ENCODE results near the gene KAZN.

The KAZN gene

DNA sequence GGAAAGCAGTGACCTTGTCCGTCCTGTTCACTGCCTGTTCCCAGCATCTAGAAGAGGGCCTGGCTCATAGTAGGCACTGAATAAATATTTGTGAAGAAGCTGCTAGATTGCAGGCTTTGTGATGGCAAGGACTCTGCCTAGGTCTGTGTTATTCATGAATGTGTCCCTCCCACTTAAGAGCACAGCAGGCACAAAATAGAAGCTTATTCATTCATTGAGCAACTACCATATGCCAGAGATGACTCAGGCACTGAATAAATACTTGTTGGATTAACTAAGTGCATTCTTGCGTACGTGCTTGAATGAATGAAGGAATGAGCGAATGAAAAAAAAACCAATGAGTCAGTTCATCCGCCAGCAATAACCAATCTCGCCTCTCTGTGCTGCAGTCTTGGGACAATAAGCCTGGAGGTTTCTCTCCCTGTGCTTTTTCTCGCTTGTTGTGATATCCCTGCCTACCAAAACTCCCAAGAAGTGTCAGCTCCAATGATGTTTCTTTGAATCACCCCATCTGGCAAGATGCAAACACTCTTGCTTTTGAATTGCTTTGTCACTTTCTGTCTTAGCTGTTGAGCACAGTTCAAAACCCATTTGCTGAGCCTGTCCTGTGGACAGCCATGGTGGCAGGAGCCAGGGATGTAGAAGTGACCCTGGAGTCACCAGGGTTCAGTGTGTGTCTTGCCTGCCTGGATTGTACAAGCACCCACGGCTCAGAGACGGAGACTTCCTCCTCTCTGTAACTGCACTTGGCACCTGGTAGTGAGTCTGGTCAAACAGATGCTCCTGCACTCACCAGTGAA is 143.9 kb downstream of the KAZN start:
- no peak for DNase-seq (ENCODE audit: low read depth)

DNA sequence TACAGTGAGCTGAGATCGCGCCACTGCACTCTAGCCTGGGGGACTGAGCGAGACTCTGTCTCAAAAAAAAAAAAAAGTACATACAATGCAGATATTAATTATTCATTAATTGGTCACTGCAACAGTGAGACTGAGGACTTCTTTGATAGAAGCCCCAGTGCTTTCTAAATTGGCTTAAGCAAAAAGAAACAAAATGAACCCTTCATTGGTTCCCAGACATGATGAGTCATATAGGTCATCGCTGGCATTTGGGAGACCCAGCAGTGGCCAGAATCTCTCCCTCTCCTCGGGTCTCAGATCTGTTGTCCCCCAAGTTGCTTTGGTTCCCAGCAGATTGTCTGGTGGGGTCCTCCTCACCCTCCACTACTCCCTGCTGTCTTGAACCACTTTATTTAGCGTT is 144.9 kb downstream of the KAZN start:
- no peak for DNase-seq (ENCODE audit: low read depth)

DNA sequence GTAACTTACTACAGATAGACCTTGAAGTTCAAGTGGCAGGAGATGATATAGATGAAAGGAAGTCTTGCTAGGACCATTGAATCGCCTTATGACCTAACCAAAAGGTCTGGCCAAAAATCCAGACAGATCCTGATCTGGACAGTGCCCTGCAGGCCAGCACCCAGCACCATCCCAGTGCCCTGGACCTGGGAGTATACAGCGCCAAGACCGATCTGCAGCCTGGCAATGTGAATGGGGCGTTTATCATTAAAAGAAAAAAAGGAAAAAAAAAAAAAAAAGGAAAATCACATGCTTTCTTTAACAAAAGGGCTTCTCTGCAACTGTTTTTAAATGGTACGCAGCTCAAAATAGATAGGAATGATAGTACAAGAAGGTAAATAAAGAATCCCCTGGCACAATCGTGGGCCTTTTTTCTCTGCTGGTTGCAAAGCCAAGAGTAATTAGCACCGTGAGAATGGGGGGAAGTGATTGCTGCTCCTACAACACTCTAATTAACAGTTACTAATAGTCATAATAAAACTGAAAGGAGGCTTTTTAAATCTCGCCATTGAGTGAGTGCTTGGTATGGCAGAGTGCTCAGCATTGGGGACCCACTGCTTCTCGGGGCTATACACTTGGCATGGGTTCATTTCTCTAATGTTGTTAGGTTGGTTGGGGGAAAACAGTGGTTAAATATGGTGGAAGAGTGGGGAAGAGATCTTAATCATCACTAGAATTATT is 146.7 kb downstream of the KAZN start:
- DNase-seq (ENCODE audit: low read depth), result no peak

DNA sequence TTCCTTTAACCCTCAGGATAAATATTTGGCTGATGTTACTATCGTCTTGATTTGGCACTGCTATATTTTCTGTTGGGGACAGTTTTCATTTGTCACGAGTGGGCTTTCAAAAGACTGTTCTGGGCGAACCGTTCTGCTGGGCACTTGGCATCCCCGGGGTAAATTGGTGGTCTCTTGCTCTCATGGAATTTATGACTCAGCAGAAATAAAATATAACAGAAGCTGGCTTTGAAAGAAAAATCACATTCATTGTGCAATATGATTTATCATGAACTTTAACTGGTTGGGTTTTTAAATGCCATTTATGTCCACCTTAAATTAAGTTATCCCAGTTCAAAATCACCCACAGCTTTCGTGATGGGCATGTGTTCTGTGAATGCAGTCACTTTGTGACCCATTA is 147.3 kb downstream of the KAZN start:
- DNase-seq (ENCODE audit: low read depth), result no peak

DNA sequence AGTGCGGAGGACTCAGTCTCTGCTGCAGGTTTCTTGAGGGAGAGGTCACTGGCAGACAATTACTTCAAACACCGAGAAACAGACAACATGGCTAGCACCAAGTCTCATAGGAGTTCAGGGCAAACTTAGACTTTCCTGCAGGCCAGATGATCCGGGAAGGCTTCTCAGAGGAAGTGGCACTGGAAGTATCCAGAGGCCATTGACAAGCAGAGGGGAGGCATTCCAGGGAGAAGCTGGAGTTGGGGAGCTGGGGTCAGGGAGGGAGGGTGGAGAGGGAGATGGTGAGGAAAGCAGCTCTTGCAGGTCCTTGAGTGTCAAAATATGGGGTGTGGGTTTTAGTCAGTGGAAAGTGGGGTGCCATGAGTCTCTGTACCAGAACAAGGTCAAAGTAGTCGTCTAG is 147.9 kb downstream of the KAZN start:
- no peak for DNase-seq (ENCODE audit: low read depth)

DNA sequence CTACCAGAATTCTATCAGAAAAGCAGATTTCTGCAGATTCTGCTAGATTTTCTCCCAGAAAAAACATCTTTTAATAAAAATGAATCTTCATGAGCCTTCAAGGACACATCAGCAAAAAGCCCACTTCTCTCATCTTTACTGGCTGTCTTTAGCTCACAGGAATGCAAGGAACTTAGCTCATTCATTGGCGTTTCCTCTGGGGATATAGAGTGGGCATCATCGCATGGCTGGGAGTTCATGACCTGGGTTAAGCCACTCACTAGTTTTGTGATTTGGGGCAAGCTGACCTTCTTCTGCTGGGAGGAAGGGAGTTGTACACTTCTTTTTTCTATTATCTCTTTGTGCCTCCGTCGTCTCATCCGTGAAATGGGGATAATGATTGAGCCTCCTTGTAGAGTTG is 149.7 kb downstream of the KAZN start:
- DNase-seq (ENCODE audit: low read depth), result no peak

DNA sequence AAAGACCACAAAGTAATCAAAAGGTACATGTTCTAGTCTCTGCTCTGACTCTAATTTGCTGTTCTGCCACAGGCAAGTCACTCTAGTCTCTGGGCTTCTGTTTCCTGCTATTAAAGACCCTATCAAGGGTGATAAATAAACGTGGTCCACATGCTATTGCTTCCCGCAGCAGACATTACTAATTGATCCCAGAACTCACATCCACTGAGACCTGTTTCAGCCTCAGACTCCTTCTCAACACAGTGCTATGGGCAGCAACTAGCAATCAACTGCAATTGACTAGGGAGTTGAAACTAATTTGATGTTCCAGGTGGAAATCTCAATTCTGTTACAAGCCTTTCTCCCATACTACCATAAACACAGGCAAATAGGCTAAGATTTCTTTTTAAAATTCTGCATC is 150.5 kb downstream of the KAZN start:
- DNase-seq (ENCODE audit: low read depth), result no peak

DNA sequence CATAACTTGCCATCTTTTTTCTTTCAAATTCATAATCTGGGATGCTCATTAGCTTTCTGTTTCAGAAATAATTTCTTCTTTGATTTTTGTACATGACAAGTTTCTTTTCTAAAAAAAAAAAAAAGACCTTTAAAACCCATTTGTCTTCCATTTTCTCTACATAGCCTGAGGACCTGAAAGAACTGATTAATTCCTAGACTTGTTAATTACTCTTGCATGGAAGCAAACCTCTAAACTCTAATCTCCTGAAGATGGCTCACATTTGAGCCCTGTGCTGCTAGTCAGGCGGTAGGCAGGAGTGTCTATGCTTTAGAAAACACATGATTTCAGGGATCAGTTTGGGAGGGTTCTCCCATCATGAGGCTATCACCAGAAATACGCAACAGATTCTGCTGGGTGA is 152.0 kb downstream of the KAZN start:
- no peak for DNase-seq (ENCODE audit: low read depth)

DNA sequence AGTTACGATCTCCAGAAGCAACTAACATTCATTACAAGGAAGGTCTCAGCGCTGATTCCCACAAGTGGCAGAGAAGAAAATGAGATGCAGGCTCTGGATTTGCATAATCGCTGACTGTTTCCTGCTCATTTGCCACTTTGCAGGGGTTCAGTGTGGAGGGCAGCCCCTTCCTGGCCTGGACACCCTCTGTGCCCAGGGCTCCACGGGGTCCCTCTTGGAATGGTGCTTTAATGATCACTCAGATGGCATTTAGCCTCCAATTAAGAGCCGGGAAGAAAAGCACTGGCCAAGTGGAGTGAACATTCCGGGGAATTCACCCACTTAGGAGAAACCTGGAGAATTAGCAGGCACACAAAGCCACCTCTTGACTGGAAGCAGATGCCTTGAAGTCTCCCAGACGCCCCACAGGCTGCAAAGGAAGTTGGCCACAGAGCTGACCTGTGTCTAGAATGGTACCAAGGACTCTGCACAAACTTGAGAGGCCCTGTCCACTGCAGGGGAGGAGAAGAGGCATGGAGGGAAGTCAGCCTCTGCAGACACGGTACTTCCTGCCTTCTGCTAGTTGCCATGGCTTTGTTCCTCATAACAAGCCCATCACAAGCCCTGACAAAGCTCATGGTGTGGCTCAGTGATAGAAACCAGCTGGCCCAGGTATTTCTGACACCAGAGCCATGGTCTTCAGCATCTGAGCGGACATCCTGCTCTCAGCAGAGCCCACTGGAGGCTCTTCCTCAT is 157.2 kb downstream of the KAZN start:
- no peak for DNase-seq (ENCODE audit: low read depth)

DNA sequence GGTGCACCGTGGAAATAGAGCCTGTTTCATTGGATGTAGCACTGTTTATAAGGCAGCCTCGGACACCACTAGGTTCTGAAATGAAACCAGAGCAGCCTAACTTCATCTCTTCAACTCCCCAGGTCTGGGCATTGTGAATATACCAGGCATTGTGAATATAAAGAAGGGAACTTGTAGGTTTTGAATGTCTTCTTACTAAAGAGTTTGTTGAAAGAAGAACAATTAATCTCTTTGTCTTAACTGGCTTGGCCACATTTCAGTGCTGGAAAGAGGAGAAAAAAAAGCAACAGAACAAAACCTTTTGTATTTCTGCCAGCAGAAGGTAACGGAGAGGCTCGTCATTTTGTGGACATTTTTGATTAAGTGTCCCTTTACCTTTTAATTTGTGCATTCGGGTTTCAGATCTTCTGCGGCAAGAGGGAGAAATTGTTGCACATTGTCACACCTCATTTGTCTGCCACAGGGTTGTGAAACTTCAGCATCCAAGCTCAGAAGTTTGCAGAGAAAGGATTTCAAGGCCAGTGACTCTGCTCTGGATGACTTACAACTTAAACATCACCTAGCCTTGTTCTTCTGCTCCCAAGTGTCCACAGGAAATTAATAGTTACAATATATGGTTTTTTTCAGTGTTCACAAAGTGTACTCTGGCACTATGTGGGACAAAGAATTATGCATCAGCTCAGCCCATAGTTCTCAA is 158.3 kb downstream of the KAZN start:
- DNase-seq (ENCODE audit: low read depth), result no peak

DNA sequence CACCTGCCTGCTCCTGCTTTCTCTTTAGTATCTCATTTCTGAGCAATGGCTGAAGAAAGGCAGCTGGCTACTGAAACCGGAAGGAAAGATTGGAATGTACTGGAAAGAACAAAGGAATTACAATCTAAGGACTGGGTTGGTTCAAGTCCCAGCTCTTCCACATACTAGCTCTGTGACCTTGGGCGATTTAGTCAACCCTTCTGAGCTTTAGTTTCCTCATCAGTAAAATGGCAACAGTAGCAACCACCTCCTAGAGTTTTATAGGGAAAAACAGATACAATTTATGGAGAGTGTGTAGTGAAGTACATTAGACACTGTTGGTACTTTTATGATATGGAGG is 158.8 kb downstream of the KAZN start:
- no peak for DNase-seq (ENCODE audit: low read depth)

DNA sequence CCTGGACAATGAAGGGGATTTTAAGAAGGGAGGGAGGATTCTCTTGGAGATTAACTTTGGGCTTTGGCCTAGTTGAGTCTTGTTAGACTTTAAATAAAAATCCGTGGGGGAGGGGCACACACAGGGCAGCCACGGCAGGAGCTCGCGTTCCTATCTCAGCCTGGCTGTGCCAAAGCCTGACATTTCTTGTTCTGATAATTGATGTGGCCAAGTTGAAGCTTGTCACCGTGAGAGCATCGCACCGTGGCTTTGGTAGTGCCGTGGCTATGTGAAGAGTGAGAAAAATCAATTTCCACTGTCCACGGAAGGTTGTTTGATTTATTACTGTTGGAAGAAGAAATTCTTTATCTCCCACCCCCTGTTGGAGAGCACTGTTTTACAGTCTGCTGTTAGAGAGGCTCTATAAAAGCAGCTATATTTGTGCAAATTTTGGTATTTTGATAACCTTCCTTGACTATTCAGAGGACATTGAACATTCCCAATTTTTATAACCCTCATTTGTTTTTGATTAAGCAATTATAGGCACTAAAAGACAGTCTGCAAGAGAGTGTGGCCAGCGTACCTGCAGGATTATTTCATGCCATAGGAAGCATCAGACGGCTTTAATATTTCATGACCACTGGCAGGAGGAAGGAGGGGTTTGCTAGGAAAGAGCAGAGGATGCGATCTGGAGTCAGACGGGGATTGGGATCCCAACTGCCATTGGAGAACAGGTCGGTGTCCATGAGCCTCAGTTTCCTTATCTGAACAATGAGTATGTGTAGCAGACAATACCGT is 160.7 kb downstream of the KAZN start:
- no peak for DNase-seq (ENCODE audit: low read depth)

DNA sequence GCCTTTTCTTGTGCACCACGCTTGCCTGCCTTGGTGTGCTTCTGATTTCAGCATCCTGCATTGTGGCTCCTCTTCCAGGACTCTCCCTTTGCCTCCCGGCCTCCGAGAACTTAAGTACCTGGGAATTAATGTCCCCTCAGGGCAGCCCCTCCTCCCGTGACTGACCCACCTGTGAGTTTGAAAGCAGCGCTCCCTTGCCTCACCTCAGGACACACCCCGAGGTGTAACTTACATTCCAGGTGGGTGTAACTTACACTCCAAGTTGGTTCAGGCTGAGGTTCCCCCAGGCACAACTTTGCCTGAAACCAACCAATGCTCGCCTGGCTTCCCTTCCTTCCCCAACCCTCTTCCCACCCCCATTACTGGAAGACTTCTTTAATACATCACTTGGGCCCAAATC is 161.4 kb downstream of the KAZN start:
- DNase-seq (ENCODE audit: low read depth), result no peak

DNA sequence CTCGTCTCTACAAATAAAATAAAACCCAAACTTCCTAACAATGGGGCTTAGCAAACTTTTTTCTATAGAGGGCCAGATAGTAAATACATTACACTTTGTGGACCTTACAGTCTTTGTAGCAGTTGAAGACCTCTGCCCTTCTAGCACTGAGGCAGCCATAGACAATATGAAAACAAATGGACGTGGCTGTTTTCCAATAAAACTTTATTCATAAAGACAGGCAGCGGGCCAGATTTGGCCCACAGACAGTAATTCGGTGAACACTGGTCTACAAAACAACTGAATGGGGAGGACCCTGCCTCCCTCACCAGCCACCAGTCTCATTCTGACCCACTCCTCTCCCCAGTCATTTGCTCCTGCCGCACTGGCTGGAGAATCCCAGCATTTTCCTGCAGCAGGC is 162.3 kb downstream of the KAZN start:
- no peak for DNase-seq (ENCODE audit: low read depth)

DNA sequence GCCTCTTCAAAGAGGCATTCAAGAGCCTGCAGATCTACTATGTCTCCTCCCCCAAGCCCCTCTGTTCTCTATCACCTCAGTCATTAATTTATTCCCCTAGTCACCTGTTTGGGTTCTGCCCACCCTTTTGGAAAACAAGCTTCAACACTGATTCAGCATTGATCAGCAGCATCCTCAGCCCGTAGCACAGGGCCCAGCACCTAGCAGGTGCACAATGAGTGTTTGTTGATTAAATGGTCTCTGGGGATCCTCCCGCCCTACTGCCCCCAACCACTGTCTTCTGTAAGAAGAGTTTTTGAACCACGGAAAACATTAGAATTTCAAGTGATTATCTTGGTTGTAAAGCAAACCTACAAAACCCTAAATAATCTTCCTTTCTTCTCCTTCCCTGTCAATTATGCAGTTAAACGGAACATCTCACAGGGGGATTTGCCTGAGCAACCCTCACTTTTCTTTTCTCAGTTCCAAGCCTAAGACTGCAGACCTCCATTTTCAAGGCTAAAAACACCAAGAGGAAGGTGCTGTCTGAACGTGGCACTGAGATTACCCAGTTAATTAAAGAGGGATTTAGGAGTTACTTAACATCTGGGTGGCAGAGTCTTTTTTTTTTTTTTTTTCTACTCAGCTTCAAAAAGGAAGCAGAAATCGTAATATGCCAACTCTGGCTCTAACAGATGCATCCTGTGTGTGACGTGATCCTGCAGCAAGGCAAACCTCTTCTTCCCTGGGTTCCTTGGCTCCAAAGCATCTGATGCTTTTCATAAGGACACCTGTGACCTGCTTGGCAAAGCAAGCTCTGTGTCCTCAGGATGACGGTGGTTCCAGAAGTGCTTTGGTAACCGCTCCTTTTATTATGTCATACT is 163.0 kb downstream of the KAZN start:
- no peak for DNase-seq (ENCODE audit: low read depth)

DNA sequence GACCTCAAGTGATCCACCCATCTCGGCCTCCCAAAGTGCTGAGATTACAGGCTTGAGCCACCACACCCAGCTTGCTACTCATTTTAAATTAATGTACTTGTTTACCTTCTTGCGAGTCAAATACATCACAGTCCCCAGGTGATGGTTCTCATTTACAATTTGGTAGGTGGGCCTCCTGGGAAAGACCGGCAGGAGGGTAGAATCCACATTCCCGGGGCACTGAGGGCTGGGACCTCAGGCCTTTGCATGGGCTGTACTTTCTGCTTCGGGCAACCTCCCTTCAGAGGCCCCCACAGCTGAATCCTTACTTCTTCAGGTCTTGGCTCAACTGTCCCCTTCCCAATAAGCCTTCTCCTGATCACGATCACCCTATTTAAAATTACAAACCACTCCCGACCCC is 165.5 kb downstream of the KAZN start:
- no peak for DNase-seq (ENCODE audit: low read depth)

DNA sequence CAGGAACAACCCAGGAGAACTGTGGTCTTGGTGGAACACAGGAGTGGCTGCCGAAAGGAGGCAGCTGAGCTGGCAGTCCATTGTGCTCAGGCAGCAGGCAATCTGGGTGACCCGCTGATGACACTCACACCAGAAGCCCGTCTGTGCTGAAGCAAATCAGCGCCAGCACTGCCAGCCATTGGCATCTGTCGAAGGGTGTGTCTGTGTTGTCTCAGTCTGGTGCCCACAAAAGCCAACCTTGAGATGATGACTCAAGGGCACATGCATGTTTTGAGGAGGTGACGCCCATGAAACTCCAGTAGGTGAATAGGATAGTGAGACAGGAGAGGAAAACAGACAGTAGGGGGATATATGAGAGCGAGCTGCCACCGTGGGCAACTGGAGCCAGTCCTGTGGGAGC is 167.3 kb downstream of the KAZN start:
- DNase-seq (ENCODE audit: low read depth), result no peak

DNA sequence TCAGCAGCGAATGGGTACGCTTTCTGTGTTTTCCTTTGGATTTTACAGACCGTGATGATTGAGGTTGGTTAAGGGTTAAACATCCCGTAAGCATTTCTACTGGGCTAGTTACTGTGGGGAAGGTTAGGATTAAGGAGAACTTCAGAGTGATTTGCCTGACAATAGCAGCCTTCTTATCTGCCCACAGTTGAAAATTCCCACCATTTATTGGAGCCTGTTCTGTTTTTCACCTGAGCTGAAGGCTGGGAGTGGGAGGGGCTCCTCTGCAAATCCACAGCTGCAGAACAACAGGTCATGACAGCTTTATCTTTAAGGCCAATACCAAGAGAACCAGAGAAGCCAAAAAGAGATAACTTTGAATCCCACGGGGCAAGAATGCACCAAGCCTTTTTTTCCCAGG is 168.6 kb downstream of the KAZN start:
- DNase-seq (ENCODE audit: low read depth), result no peak

DNA sequence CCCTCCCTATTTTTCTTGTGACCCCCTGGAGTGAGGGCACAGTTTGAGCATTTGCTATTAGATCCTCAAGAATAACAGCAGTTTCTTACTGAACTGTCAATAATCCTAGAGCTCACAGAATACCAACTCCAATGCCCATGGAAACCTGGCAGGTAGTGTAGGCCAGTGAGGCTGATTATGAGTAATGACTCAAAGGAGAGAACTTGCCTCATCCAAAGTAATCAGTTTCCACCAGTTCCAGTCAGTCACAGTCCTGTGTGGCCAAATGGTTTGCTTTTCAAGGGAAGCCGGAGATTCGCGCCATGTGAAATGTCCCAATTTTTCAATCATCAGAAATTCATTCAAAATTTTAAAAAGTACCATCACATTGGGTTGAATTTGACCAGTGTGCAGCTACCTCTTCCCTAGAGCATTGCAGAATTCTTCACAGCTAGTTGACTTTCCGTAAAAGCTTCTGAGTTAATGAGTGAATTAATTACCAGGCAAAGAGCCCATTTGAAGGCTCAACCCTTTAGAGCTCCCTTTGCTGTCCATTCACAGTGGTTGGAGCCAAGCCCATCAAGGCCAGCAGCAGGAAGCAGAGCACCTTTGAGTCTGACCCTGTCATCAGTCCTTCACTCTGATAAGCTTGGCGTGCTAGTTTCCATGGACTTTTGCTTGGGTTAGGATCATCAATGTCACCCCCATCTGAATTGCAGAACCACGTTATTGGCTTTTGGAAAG is 170.3 kb downstream of the KAZN start:
- no peak for DNase-seq (ENCODE audit: low read depth)
